IMR-90 (cell line): ENCODE results near the gene SDHC. TPM values are rescaled to one million over a fixed set of nuclear protein-coding genes. Genes with fewer than 3 reads are reported as not detected.

Experiments
- ATAC-seq: fragments of 200-7000 bp; cut with Tn5 transposase; 2 replicates; pipeline ENCODE4 v1.9.1; 2020; ENCODE audit warnings: low read depth, mild to moderate bottlenecking, moderate library complexity
- BruUV-seq: library from RNA; stranded (reverse); fragments of 400-500 nt; replicated peaks from 2 replicates; lab custom pipeline; 2021; lab: Mats Ljungman, UMichigan
- CTCF ChIA-PET: fragments of 300-600 bp; formaldehyde crosslinking; extraction: SDS; loops from one replicate; lab custom pipeline; 2021; ENCODE audit warnings: antibody characterized with exemption; lab: Yijun Ruan, JAX
- POLR2A ChIA-PET: fragments of 300-600 bp; sonication (Branson Sonifier 250); formaldehyde crosslinking; loops from one replicate; lab custom pipeline; 2022; ENCODE audit warnings: antibody characterized with exemption; ENCODE audit not compliant: unreplicated experiment; lab: Charles Lee
- DNase-seq: peaks from one replicate; pipeline ENCODE4 v3.0.0; 2013
- H2AFZ ChIP-seq: replicated peaks from 2 replicates; pipeline ENCODE3; 2013; ENCODE audit warnings: low read length, mild to moderate bottlenecking; ENCODE audit not compliant: poor library complexity
- H2AK5ac ChIP-seq: 2 replicates; pipeline ENCODE4 v1.6.1; 2013; ENCODE audit warnings: low read depth, low read length, inconsistent platforms
- H2AK9ac ChIP-seq: replicated peaks from 2 replicates; pipeline ENCODE3; 2013; ENCODE audit warnings: mild to moderate bottlenecking, low read depth, low read length, moderate library complexity; ENCODE audit not compliant: poor library complexity
- H2BK120ac ChIP-seq: 2 replicates; pipeline ENCODE4 v1.6.1; 2013; ENCODE audit warnings: low read depth, low read length, inconsistent platforms
- H2BK15ac ChIP-seq: 3 replicates; pipeline ENCODE4 v1.6.1; 2013; ENCODE audit warnings: low read depth, low read length, inconsistent platforms
- H2BK20ac ChIP-seq: 2 replicates; pipeline ENCODE4 v1.6.1; 2013; ENCODE audit warnings: low read depth, mild to moderate bottlenecking, inconsistent platforms, low read length, moderate library complexity
- H2BK5ac ChIP-seq: 2 replicates; pipeline ENCODE4 v1.6.1; 2013; ENCODE audit warnings: mild to moderate bottlenecking, low read depth, low read length, inconsistent platforms; ENCODE audit not compliant: poor library complexity, severe bottlenecking
- H3K14ac ChIP-seq: replicated peaks from 2 replicates; pipeline ENCODE4 v1.6.1; 2013; ENCODE audit warnings: low read depth, low read length, inconsistent platforms
- H3K18ac ChIP-seq: 2 replicates; pipeline ENCODE4 v1.6.1; 2013; ENCODE audit warnings: low read depth, low read length, control low read depth
- H3K23ac ChIP-seq: 2 replicates; pipeline ENCODE4 v1.6.1; 2013; ENCODE audit warnings: low read depth, low read length, inconsistent platforms
- H3K27ac ChIP-seq: 2 replicates; pipeline ENCODE4 v1.5.1; 2013; ENCODE audit warnings: mild to moderate bottlenecking, control low read depth, low read length; ENCODE audit not compliant: insufficient read depth
- H3K27me3 ChIP-seq: 2 replicates; pipeline ENCODE4 v1.6.1; 2013; ENCODE audit warnings: low read length; ENCODE audit not compliant: control insufficient read depth, insufficient read depth
- H3K36me3 ChIP-seq: 2 replicates; pipeline ENCODE4 v1.6.1; 2013; ENCODE audit warnings: low read length, mixed read lengths; ENCODE audit not compliant: control insufficient read depth, insufficient read depth
- H3K4ac ChIP-seq: 2 replicates; pipeline ENCODE4 v1.6.1; 2013; ENCODE audit warnings: low read depth, low read length, inconsistent platforms
- H3K4me1 ChIP-seq: 2 replicates; pipeline ENCODE4 v1.6.1; 2013; ENCODE audit warnings: low read length, mixed read lengths; ENCODE audit not compliant: control insufficient read depth, insufficient read depth
- H3K4me2 ChIP-seq: 2 replicates; pipeline ENCODE4 v1.6.1; 2013; ENCODE audit warnings: low read depth, mild to moderate bottlenecking, control low read depth, low read length, moderate library complexity
- H3K4me3 ChIP-seq: 2 replicates; pipeline ENCODE4 v1.5.1; 2013; ENCODE audit warnings: low read depth, mild to moderate bottlenecking, control low read depth, low read length, moderate library complexity; ENCODE audit not compliant: insufficient read depth
- H3K56ac ChIP-seq: 2 replicates; pipeline ENCODE4 v1.6.1; 2013; ENCODE audit warnings: low read length, inconsistent platforms; ENCODE audit not compliant: insufficient read depth; ENCODE audit errors: extremely low read depth
- H3K79me1 ChIP-seq, 2 experiments: 2 replicates each; pipeline ENCODE4 v1.6.1; 2013; ENCODE audit warnings: low read length in 2 of 2, inconsistent platforms in 1 of 2, low read depth in 1 of 2
- H3K9ac ChIP-seq: 2 replicates; pipeline ENCODE4 v1.6.1; 2013; ENCODE audit warnings: low read depth, low read length, control low read depth
- H3K9me1 ChIP-seq: 2 replicates; pipeline ENCODE4 v1.6.1; 2013; ENCODE audit warnings: low read length, inconsistent platforms; ENCODE audit not compliant: insufficient read depth
- H3K9me3 ChIP-seq: 2 replicates; pipeline ENCODE4 v1.6.1; 2013; ENCODE audit warnings: low read length; ENCODE audit not compliant: control insufficient read depth, insufficient read depth
- H4K20me1 ChIP-seq: 2 replicates; pipeline ENCODE4 v1.6.1; 2013; ENCODE audit warnings: low read length, inconsistent platforms; ENCODE audit not compliant: insufficient read depth
- H4K5ac ChIP-seq: 2 replicates; pipeline ENCODE4 v1.6.1; 2013; ENCODE audit warnings: mild to moderate bottlenecking, low read depth, low read length, control low read depth
- H4K8ac ChIP-seq, 2 experiments: 2 replicates each; pipeline ENCODE4 v1.6.1; 2013; ENCODE audit warnings: low read depth in 2 of 2, low read length in 2 of 2, control low read depth in 1 of 2, inconsistent platforms in 1 of 2
- H4K91ac ChIP-seq: 2 replicates; pipeline ENCODE4 v1.6.1; 2013; ENCODE audit warnings: low read depth, low read length, inconsistent platforms; ENCODE audit not compliant: insufficient read depth
- MAFK ChIP-seq: IDR thresholded peaks from 2 replicates; pipeline ENCODE4 v1.6.1; 2012; ENCODE audit warnings: low read depth, low read length, improper control_type of control experiment
- NFE2L2 ChIP-seq: fragments of 150-350 bp; IDR thresholded peaks from 2 replicates; pipeline ENCODE4 v1.6.1; 2016; ENCODE audit warnings: low read depth, mild to moderate bottlenecking, low read length
- RAD21 ChIP-seq: IDR thresholded peaks from 2 replicates; pipeline ENCODE4 v1.6.1; 2012; ENCODE audit warnings: low read length, improper control_type of control experiment
- SMC3 ChIP-seq: fragments of 150-350 bp; IDR thresholded peaks from 2 replicates; pipeline ENCODE4 v1.6.1; 2016; ENCODE audit warnings: low read depth, mild to moderate bottlenecking, antibody characterized with exemption, low read length, moderate library complexity
- WGBS, 2 experiments: methylation state at CpG; one replicate each; pipeline versions ENCODE4 v1.1.5 to v1.1.7; 2013; ENCODE audit warnings: missing lambda C conversion rate in 2 of 2; ENCODE audit not compliant: insufficient read length in 1 of 2; ENCODE audit errors: extremely low coverage in 2 of 2; 5-methylcytosine and 5-hydroxymethylcytosine counted together
- dilution Hi-C: fragments of 300-500 bp; cut with HindIII; formaldehyde crosslinking; loops from one replicate; pipeline ENCODE4 v1.14.3; 2018; ENCODE audit warnings: low sequenced_read_pairs; ENCODE audit not compliant: unreplicated experiment
- in situ Hi-C: fragments of 300-500 bp; cut with MboI; formaldehyde crosslinking; loops from 3 replicates; pipeline ENCODE4 v1.14.3; 2019; ENCODE audit warnings: low sequenced_read_pairs, inconsistent platforms, mixed read lengths
- intact Hi-C: fragments of 100-400 bp; cut with micrococcal nuclease; formaldehyde crosslinking; loops from 2 replicates; pipeline ENCODE4 v1.10.0; 2022
- polyA plus RNA-seq, 3 experiments: library from polyadenylated mRNA; depleted of rRNA; stranded (reverse); fragments of >200 nt; gene quantifications; 2 replicates each; pipeline ENCODE4 v1.2.3, GENCODE V29; 2012; ENCODE audit warnings: low replicate concordance in 1 of 3
- total RNA-seq: library from RNA; depleted of rRNA; stranded (reverse); fragments of >200 nt; gene quantifications from 2 replicates; pipeline ENCODE4 v1.2.3, GENCODE V29; 2012

SDHC gene
- total and polyA plus RNA-seq, 2 of the 4 experiments (the other 2 are of a cell fraction) = 158 to 235 TPM

DNA sequence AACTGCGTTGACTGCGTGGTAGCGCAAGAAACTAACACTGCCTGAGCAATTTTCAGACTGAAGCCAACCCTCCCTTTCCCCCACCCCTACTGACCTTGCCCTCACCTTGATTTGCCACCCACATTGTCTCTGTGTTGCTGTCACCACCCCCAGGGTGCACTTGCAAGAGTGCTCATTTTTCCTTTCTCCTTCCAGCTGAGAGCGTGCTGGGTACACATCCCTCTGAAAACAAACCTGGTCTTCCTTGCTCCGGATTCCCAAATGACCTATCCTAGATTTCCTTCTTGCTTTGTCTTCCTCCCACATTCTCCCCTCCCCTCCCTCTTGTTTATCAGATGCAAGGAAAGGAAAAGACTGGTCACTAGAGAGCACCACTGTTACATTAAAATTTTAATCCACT lies 28.7 kb upstream of the SDHC start:
- Histone ChIP-seq H3K36me3 (no peaks in the 10 kb centered on the region), H3K18ac (no peak overlapping the region), H3K9me3 (no peaks in the 10 kb centered on the region), H3K9ac (no peak overlapping the region), H3K4me2 (no peak overlapping the region), H3K79me1 (no peaks in the 10 kb centered on the region), H4K5ac (no peak overlapping the region), H3K56ac (no peak overlapping the region; the same call in 1 of the 2 replicates), H3K27ac (no peak overlapping the region), H2BK120ac (no peak overlapping the region), H3K14ac (no peak overlapping the region), H3K4ac (no peak overlapping the region), H4K8ac (no peak overlapping the region), H2BK5ac (no peak overlapping the region), H3K27me3 (peaks cover 19% of the 10 kb centered on the region), H4K20me1 (no peaks in the 10 kb centered on the region), H2BK20ac (no peak overlapping the region), H2AFZ (no peak overlapping the region), H2AK9ac (no peak overlapping the region), H2AK5ac (no peak overlapping the region), H3K9me1 (no peaks in the 10 kb centered on the region), H3K23ac (no peak overlapping the region), H2BK15ac (no peak overlapping the region), H4K91ac (no peak overlapping the region), H3K4me3 (no peak overlapping the region), H3K4me1 (no peaks in the 10 kb centered on the region)
- intact Hi-C loops (no loop called here), in situ Hi-C loops (no loop called here), dilution Hi-C loops (no loop called here)
- no TSS peak for BruUV-seq
- WGBS, 2 experiments = 0% methylated on average over 1 of the region's 5 CpGs; no CpG with 5 or more reads in 1 of the 2 experiments
- TF ChIP-seq NFE2L2 (no peak), SMC3 (no peak), RAD21 (no peak), MAFK (no peak)
- ChIA-PET CTCF (interaction anchor here (0.6 kb wide), 2 partner anchors 11 to 455 kb away, joined by 3 to 7 read pairs; no protein-coding TSS in a partner anchor), POLR2A (no interaction called here)
- DNase-seq (no peak), ATAC-seq (no peak)
